NOMO-1 (cell line): Measurements from ENCODE around the gene ST6GALNAC5.
"Not testable (repeated sequence)": the region's sequence is repeated elsewhere in the genome, so short reads cannot be mapped to it uniquely, and the experiment has no call there.

Experiments used
- DNase-seq, 2 experiments: peaks; one replicate each; lab custom pipeline; 2025; ENCODE audit not compliant: unreplicated experiment in 2 of 2; lab: John Stamatoyannopoulos, UW

Gene ST6GALNAC5

GRCh38 chr1:76867342-76868130 is at the start of gene ST6GALNAC5:
TSS of gene ST6GALNAC5 (plus strand) at chr1:76867480.
- no peak for DNase-seq

- no peak for DNase-seq
Observed at GRCh38 chr1:76820028-76820427, 47.3 kb upstream of the ST6GALNAC5 start.

- DNase-seq = not testable (repeated sequence)
Observed at GRCh38 chr1:76822961-76823360, 44.3 kb upstream of the ST6GALNAC5 start.

- no peak for DNase-seq
Observed at GRCh38 chr1:76824106-76824505, 43.2 kb upstream of the ST6GALNAC5 start.

- DNase-seq = no peak
Observed at GRCh38 chr1:76826072-76826845, 41.0 kb upstream of the ST6GALNAC5 start.

- DNase-seq = no peak
Observed at GRCh38 chr1:76827066-76827465, 40.2 kb upstream of the ST6GALNAC5 start.

GRCh38 chr1:76830373-76830772 is 36.9 kb upstream of the ST6GALNAC5 start:
- peak in 1 of 2 experiments; percentile 33 for DNase-seq

GRCh38 chr1:76832521-76832920 is 34.8 kb upstream of the ST6GALNAC5 start:
- DNase-seq = no peak

- DNase-seq = no peak
Observed at GRCh38 chr1:76833151-76833550, 34.1 kb upstream of the ST6GALNAC5 start.

GRCh38 chr1:76833856-76834255 is 33.4 kb upstream of the ST6GALNAC5 start:
- DNase-seq = no peak

GRCh38 chr1:76835203-76835602 is 32.1 kb upstream of the ST6GALNAC5 start:
- DNase-seq = no peak

GRCh38 chr1:76840278-76840677 is 27.0 kb upstream of the ST6GALNAC5 start:
- no peak for DNase-seq

GRCh38 chr1:76841460-76841859 is 25.8 kb upstream of the ST6GALNAC5 start:
- no peak for DNase-seq

- DNase-seq = no peak
Observed at GRCh38 chr1:76843821-76844464, 23.3 kb upstream of the ST6GALNAC5 start.

GRCh38 chr1:76854255-76854654 is 13.0 kb upstream of the ST6GALNAC5 start:
- DNase-seq = no peak

GRCh38 chr1:76856104-76856503 is 11.2 kb upstream of the ST6GALNAC5 start:
- no peak for DNase-seq

GRCh38 chr1:76857138-76857537 is 10.1 kb upstream of the ST6GALNAC5 start:
- DNase-seq = no peak

- no peak for DNase-seq
Observed at GRCh38 chr1:76857973-76858372, 9.3 kb upstream of the ST6GALNAC5 start.

GRCh38 chr1:76861149-76861548 is 6.1 kb upstream of the ST6GALNAC5 start:
- DNase-seq = no peak

- no peak for DNase-seq
Observed at GRCh38 chr1:76862447-76862846, 4.8 kb upstream of the ST6GALNAC5 start.

GRCh38 chr1:76864383-76864782 is 2.9 kb upstream of the ST6GALNAC5 start:
- no peak for DNase-seq
